ENCODE data around the gene ST7. TPM values are rescaled to one million over a fixed set of nuclear protein-coding genes. Genes with fewer than 3 reads are reported as not detected.

The ST7 gene
- total RNA-seq, 1 donor from 2014 or later: 8.2 TPM

DNA sequence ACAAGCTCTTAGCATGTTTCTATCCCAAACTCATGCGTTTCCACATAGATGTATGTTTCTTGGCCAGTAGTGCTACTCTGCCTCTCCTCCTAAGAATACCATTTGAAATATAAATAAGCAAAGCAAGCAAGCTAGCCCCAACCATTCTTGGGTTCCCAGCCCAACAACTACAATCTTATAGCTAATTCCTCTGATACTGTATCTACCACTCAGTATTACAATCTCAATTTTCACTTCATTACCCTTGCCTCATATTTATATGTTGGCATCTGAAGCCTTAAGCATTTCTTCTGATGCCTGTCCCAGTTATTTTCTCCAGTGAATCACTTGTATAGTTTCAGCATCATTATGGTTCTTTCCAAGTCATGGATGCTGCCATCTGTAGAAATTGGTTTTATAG is 181.1 kb downstream of the ST7 start:
- ATAC-seq: no peak

DNA sequence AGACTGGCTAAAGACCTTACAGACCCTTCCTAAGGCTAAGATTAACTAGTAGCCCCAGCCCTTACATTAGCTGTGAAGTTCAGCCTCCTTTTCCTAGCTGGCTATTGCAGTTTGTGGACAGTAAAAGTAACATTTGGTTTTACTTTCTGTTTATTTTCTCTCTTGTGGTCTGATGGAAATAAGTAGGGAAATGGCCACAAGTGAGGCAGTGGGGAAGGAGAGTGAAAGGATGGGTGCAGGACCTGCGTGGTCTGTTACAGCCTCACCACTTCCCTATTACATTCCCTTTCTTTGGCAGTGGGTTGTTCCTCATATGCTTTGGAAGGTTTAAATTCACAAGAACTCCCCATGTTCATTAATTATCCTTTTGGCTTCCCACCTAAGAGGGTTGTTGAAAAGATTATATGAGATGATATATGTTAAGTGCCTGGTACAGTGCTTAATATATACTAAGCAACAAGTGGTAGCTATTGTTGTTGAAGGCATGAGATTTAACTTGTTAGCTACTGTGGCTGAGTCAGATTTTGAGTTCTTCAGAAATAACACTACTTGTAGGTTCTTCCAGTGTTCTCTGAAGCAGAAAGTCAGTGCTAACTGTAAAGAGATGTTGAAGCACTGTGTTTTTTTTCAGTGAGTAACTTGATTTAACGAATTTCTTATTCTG is 181.7 kb downstream of the ST7 start:
- ATAC-seq: no peak

DNA sequence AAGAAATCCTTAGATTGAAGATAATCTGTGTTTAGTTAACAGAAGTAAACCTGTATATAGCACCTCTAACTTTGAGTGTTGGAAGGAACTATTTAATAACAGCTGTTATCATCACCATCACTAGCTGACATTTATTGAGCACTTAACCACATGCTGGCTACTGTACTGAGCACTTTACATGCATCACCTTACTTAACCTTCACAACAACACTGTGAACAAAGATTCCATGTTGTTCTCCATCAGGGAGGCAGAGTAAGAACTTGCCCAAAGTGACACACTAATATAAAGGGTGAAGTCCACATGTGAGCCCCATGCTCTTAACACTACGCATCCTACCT is 182.2 kb downstream of the ST7 start:
- no peak for ATAC-seq

DNA sequence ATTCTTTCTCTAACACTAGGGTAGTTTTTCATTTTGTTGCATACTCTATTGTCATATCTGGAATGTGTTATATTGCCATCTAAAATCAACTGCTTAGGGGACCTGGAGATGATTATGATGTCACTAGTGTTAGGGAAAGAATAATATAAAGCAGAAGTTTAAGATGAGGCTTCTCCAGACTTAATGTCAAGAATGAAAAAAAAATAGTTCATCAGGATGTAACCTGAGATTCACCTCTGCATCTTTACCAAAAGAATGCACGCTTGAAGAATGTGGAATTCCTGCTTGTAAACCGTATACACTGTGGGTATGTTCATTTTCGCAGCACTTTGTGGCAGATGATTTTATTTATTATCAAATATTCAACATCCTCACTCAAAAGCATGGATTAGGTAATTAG is 184.6 kb downstream of the ST7 start:
- ATAC-seq: no peak

DNA sequence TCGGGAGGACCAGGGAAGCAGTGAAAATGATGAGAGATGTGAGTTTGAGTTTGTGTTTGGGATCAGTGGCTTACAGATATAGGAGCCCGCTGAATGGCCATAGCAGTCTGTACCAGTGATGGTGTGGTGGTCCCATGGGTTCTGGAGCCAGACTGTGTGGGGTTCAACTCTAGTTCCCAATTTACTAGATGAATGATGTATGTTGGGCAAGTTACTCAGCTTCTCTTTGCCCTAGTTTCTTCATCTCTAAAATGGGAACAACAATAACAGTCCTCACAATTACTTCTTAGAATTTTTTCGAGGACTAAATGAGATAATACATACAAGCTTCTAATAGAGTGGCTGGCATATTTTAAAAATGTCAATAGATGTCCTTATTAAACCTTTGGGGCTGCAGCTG is 185.2 kb downstream of the ST7 start:
- no peak for ATAC-seq

DNA sequence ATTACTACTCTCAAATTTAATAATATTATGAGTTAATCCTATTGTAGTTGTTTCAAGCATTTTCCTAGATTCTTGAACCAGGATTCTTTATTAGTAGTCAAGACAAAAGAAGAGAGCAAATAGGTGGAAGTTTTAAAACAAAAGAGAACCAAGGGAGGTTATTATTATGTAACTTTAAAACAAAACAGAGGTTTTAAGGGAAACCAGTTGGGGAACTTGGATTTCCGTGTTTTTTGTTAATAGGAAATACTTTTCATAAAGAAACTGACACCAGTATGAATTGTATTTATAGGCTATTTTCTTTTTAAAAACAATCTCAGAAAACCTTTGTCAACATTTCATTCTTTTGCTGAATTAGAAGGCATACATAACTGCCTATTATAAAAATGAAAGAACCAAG is 185.7 kb downstream of the ST7 start:
- ATAC-seq: no peak

DNA sequence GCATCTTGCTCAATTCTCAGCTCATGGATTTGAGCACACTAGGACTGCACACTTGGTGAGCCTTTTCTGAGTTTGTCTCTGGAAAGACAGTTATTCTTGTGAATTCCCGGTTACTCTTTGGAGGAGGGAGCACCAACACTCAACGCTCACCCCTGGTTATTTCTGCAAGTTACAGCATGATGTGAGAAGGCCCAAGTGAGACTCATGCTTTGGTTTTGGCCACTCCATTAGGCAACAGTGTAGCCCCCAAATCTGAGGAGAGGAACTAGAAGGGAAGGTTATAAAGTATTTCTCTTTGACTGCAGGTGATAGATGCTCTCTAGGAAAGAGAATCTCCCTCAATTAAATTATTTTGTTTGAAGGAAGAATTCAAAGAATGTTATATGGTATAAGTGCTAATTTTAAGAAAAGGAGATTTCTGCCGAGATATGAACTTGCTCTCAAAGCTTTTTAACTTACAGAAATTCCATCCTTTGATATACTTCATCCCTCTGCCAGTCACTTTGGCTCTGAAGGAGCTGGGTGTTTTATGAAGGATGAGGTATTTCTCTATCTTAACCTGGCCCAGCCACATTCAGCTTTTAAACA is 186.2 kb downstream of the ST7 start:
- no peak for ATAC-seq

DNA sequence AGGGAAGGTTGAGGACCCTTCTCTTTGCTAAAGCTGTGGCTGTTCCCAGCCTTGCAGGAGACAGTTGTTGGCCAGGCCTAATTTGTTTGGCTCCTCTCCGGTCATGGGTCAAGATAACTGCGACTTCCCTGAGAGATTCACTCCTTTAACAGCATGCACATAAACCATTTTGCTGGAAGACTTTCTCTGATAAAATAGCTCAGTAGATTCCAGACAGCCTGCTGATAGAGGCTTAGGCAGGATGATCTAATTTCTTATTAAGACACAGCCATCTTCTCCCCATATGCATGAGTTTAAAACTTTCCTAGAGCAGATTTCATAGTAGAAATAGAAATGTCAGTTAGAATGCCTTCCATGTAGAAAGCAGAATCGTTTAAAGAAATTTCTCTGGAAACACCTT is 187.6 kb downstream of the ST7 start:
- no peak for ATAC-seq

DNA sequence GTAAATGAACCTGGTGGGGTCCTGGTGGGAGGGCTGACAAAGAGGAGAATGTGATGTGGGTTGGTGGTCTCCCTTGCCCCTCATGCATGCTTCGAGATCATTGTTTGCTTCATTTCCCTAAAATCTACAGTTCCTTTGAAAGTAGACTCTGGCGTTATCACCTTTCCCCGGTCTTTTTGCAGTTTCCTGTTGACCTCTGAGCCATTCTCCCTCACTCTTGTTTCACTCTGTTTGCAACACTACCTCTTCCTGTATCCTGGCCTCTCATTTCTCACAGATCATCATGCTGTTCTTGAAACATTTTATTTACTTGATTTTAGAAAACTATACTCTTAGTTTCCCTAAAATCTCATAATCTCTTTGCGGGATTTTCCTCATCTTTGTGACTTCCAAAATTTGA is 189.8 kb downstream of the ST7 start:
- no peak for ATAC-seq

DNA sequence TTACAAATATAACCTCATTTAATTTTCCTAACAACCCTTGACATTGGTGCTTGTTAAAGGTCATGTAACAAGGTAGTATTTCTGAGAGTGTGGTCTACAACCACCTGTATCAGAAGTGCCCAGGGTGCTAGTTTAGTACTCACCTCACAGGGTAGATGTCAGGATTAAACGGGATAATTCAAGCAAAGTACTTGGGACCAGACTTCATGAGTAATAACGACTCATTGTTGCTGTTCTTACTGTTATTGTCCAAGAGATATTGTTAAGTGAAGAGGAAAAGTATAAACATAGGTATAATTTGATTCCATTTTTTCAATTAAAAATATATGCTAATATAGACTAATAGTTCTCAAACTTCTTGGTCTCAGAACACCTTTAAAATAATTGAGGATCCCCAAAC is 190.3 kb downstream of the ST7 start:
- ATAC-seq: no peak

DNA sequence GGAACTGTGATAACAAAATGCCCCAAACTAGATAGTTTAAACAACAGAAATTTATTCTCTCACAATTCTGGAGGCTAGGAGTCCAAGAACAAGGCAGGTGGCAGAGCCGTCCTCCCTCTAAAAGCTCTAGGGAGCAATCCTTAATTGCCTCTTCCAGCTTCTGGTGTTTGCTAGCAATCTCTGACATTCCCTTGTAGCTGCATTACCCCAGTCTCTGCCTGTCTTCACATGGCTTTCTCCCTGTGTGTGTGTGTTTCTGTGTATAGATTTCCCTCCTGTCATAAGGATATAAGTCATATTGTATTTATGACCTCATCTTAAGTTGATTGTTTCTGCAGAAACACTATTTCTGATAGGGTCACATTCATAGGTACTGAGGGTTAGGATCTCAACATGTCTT is 192.0 kb downstream of the ST7 start:
- ATAC-seq: no peak

DNA sequence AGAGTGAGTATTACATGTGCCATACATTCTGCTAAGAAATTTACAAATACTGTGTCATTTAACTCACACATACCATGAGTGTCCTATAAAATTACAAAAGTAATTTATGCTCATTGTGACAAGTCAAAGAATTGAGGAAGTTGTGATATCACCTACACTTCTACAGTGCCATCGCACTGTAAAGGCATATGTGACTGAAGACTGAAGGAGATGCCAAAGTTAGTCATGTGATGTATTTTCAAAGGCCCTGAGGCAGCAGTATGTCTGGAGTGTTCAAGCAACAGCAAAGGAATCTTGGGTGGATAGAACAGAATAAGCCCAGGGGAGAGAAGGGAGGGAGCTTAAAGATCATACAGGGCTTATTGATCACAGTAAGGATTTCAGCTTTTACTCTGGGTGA is 192.8 kb downstream of the ST7 start:
- no peak for ATAC-seq

DNA sequence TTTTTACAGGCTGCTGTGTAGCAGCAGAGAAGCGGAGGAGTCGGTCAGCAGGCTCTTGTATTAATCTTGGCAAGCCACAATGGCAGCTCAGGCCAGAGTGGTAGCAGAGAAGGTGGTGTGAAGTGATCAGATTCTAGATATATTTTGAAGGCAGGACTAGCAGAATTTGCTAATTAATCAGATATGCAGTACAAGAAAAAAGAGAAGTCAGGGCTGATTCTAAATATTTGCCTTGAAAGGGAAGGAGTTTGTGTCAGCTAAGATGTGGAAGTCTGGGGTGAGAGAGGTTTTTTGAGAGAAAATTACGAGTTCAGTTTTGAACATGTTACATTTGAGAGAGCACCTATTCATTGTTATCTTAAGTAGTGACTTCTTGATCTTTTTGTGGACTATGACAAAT is 193.2 kb downstream of the ST7 start:
- ATAC-seq: no peak

DNA sequence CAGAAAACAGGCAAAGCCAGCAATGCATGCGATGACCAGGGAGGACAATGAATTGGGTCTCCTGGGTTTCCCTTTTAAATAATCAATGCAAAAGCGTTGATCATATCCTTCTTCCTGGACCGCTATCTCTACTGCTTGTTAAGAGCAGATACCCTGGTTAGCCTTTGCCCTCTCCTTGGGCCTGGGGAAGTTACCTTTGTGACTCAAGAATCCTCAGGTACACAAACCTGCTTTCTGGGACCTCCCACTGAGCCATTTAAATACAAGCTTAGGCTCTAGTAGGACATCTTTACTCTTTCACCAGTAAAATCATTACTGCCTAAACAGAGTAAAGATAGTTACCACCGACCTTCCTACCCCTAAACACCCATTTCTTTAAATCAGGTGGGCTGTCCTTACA is 195.7 kb downstream of the ST7 start:
- no peak for ATAC-seq

DNA sequence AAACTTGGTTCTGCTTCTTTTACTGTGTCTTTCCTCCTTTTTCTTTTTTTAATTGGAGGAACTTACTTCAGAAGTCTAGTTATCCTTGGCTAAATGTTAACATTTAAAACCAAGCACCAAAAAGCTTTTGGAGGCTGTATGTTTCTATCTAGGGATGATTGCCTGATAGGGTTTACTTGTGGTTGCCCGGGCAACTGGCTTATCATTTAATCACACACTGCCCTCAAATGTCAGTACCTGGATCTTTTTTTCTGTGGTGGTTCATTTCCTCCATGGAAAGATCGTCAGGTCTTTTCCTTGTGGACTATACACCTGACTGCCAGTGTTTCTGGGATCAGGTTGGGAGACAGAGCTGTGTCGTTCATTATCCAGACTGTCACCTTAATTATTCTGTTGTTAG is 196.4 kb downstream of the ST7 start:
- ATAC-seq: no peak

DNA sequence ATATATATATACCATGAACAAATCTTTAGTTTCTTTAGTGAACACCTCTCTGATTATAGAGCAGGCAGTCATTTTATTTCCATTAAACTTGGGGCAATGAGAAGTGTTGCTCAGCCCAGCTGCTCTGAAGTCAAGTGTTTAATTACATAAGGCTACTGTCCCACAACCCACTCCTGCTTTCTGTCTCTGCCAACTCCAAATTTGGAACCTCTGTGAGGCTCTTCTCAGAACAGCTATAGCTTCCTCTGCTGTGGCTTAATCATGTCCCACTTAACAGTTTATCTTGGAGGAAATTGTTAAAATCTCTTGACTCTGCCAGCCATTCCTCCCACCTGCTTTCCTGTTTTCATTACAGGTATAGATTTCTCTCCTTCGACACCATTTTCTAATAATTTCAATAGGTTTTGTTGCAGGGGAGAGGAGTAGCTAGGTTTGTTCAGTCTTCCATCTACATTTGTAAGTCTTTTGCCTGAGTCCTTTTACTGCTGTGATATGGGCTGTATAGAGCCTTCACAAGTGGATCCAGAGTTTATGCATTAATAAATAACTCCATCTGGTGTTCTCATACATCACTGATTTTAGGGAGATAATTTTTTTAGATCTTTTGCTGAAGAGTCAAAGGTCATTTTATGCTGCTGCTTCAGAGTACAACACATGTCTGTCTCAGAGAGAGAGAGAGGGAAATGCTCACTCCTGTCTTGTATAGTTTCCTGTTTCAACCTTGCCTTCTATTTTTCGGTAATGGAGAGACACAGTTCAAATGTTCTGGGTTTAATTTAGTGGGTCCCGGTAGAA is 199.1 kb downstream of the ST7 start:
- no peak for ATAC-seq

DNA sequence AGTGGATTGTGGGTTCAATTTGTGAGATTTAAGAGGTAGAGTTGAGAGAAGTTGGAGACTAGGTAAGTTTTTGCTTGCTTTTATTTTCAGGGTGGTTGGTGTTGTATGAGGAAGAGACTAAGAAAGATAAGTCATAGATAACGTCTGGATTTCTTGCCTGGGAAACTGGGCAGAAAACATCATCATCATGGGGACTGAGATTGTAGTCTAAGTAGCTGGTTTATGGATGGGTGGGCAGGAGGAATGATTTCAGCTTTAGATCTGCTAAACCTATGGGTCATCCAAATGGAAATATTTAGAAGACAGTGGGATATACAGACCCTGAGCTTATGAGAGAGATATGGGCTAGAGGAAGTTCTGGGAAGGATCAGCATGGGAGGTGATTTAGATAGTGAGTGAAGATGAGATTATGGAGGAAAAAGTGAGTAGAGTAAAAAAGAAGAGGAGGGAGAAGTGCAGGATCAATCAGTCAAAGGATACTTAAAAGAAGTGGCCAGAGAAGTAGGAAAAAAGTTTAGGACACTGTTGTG is 199.8 kb downstream of the ST7 start:
- no peak for ATAC-seq

DNA sequence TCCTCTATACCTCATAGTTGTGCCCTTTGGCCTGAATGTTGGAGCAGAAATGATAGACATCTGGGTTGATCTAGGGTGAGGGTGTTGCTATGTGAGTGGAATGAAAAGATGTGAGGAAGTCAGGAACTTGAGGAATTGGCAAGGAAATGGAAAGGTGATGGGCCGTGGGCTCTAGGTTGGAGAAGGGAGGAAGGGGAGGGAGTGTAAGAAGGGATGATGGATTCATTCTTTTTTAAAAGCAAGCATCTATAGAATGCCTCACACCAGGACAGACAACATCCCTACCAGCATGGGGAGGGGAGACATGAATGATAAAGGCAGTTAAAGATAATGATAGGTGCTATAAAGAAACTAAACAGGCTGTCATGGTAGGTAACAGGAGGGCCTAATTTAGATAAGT is 201.4 kb downstream of the ST7 start:
- ATAC-seq: no peak

DNA sequence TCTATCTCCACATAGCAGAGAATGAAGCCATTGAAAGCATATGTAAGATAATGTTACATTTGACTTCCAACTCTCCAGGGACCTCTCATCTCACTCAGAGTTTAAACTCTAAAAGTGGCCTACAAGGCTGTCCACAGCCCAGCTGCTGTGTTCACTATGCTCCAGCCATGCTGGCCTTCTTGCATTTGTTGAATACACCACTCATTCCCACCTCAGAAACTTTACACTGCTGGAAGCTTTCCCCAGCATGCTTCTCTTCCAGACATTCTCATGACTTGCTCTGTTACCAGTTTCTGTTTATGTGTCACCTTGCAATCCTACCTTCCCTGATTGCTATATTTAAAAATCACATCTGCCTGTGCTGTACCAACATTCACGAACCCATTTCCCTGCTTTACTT is 202.4 kb downstream of the ST7 start:
- ATAC-seq: no peak

DNA sequence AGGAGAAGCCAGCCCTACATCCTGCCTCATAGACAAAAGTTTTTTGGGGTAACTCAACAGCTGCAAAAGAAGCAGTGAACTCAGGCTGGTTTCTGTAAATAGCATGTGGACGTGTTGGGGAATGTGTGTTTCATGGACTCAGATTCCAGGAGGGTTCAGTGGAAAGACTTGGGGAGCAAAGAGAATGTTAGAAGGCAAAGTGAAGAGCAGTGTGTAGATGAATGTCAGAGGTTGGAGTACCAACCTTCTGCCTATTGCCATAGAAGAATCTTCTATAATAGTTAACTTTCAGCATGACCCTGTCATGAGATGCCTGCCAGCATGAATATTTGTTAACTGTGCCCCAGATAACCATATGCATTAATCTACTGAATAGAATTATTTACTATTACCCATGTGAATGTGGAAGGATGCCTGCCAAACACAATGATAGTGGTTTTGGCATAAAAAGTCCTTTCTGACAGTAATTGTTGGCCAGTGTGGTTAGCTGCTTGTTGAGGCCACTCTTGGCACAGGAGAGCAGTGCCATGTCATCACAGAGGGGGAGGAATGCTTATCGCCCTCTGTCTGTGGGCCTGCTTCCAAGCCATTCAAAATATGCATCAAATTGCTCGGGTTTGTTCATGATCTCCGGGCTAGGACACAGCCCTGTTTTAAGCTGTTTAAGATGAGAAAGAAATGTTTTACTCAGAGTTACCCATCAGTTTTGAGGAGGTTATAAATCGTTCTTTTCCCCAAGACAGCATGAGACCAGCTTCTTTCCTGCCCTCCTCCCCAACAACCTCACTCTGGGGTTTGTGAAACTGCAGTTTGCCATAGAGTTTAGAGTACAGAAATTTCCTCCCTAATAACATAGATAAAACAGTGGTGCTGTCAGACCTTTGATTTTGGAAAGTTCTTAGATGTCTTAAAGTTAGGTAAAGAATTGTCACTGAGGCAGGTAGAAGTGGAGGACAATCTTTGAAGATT is 204.2 kb downstream of the ST7 start:
- ATAC-seq: peak; percentile 33

DNA sequence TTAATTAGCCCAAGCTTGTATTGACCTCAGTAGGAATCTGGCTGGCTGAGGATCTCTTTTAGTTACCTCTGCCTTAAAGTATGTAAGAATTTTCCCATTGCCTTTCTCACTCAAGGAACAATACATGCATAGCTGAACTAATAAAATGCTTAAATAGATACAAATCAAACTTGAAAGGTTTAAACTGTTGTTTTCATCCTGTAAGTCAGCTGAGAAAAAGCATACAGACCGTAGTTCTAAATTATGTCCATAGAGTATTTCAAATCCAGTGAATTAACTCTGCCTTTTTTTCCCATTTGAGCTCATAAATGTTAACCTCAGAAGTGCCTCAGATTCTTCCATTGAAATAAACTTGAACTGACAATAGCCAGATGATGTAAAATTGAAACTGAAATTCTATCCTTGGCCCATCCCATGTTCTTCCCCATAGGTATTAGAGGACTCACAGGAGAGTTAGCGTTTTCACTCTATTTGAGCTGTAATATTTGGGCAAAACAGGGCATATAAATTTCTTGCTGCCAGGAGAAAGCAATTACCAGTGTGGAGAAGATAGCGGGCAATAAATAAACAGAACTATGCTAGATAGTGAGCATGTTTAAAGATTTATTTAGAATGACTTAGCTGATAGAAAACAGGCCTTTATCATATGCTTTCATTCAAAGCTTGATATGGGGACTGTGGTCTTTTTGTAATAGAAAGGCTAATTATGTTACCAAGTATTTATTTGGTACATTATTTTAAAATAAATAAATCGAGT is 205.8 kb downstream of the ST7 start:
- ATAC-seq: no peak

DNA sequence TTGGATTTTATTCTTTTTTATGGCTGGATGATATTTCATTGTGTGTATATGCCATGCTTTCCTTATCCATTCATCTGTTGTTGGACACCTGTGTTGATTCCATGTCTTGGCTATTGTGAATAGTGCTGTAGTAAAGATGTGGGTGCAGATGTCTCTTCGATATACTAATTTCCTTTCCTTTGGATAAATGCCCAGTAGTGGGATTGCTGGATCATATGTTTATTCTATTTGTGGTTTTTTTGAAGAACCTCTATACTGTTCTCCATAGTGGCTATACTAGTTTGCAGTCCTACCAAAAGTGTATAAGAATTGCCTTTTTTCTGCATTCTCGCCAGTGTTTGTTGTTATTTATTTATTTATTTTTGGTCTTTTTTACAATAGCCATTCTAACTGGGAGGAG is 209.8 kb downstream of the ST7 start:
- no peak for ATAC-seq
